ENCODE measurements around the gene GAL3ST1. TPM values are rescaled to one million over a fixed set of nuclear protein-coding genes. Genes with fewer than 3 reads are reported as not detected.
"Not testable (repeated sequence)": the region's sequence is repeated elsewhere in the genome, so short reads cannot be mapped to it uniquely, and the experiment has no call there.

GAL3ST1 gene
- total RNA-seq, 1 experiment from 2014 or later: not detected

GRCh38 chr22:30565341-30565740 lies 9.1 kb downstream of the GAL3ST1 start:
- DNase-seq (ENCODE audit: low spot score): no peak

GRCh38 chr22:30564761-30565119 lies 9.7 kb downstream of the GAL3ST1 start:
- no peak for DNase-seq (ENCODE audit: low spot score)

- DNase-seq (ENCODE audit: low spot score): no peak
Observed at GRCh38 chr22:30564045-30564760, 10.3 kb downstream of the GAL3ST1 start.

GRCh38 chr22:30562366-30562765 lies 12.1 kb downstream of the GAL3ST1 start:
- DNase-seq (ENCODE audit: low spot score): no peak

GRCh38 chr22:30561402-30562189 lies 12.9 kb downstream of the GAL3ST1 start:
- DNase-seq (ENCODE audit: low spot score): no peak

GRCh38 chr22:30560643-30561202 lies 13.7 kb downstream of the GAL3ST1 start:
- DNase-seq (ENCODE audit: low spot score): not testable (repeated sequence)

GRCh38 chr22:30559889-30560288 lies 14.6 kb downstream of the GAL3ST1 start:
- no peak for DNase-seq (ENCODE audit: low spot score)

GRCh38 chr22:30557243-30557642 lies 17.2 kb downstream of the GAL3ST1 start:
- no peak for DNase-seq (ENCODE audit: low spot score)

- DNase-seq (ENCODE audit: low spot score): no peak
Observed at GRCh38 chr22:30556388-30556787, 18.1 kb downstream of the GAL3ST1 start.

GRCh38 chr22:30555282-30556210 lies 18.9 kb downstream of the GAL3ST1 start:
- no peak for DNase-seq (ENCODE audit: low spot score)

- no peak for DNase-seq (ENCODE audit: low spot score)
Observed at GRCh38 chr22:30553971-30554370, 20.5 kb downstream of the GAL3ST1 start.

- no peak for DNase-seq (ENCODE audit: low spot score)
Observed at GRCh38 chr22:30552719-30553118, 21.7 kb downstream of the GAL3ST1 start.

GRCh38 chr22:30551813-30552212 lies 22.7 kb downstream of the GAL3ST1 start:
- DNase-seq (ENCODE audit: low spot score): not testable (repeated sequence)

- DNase-seq (ENCODE audit: low spot score): no peak
Observed at GRCh38 chr22:30547188-30547587, 27.3 kb downstream of the GAL3ST1 start.

- no peak for DNase-seq (ENCODE audit: low spot score)
Observed at GRCh38 chr22:30546616-30547015, 27.8 kb downstream of the GAL3ST1 start, which contains the start of gene SEC14L6. TSS of gene SEC14L6 (minus strand) at chr22:30546741. CDS start at chr22:30546682, 59 bp downstream.

- no peak for DNase-seq (ENCODE audit: low spot score)
Observed at GRCh38 chr22:30542811-30543188, 31.7 kb downstream of the GAL3ST1 start.

- no peak for DNase-seq (ENCODE audit: low spot score)
Observed at GRCh38 chr22:30541961-30542810, 32.3 kb downstream of the GAL3ST1 start.

- DNase-seq (ENCODE audit: low spot score): not testable (repeated sequence)
Observed at GRCh38 chr22:30541511-30541910, 33.0 kb downstream of the GAL3ST1 start.

GRCh38 chr22:30539368-30539767 lies 35.1 kb downstream of the GAL3ST1 start:
- DNase-seq (ENCODE audit: low spot score): no peak

- no peak for DNase-seq (ENCODE audit: low spot score)
Observed at GRCh38 chr22:30538280-30538679, 36.2 kb downstream of the GAL3ST1 start.

Data from H4 (cell line).